Vagina (tissue), 2 donors: ENCODE data around the gene DGKH. TPM values are rescaled to one million over a fixed set of nuclear protein-coding genes. Genes with fewer than 3 reads are reported as not detected.

Experiments used
- DNase-seq, 2 donors: peaks; one replicate each; pipeline ENCODE4 v3.0.0-alpha.2; 2017; ENCODE audit errors: extremely low spot score in 2 of 2
- H3K27ac ChIP-seq: fragments of 200-600 bp; sonication (generic); one replicate; pipeline ENCODE4 v1.5.1; 2019
- H3K27me3 ChIP-seq: fragments of 200-600 bp; sonication (generic); one replicate; pipeline ENCODE4 v1.5.1; 2019
- H3K36me3 ChIP-seq, 2 donors: fragments of 200-600 bp; sonication (generic); one replicate each; pipeline ENCODE4 v1.5.1; 2017 to 2019
- H3K4me1 ChIP-seq: fragments of 200-600 bp; sonication (generic); one replicate; pipeline ENCODE4 v1.5.1; 2019
- H3K4me3 ChIP-seq, 2 donors: fragments of 200-600 bp; sonication (generic); 1 replicate in 1 of 2; 2 replicates in 1 of 2; pipeline ENCODE4 v1.5.1; 2016 to 2019
- H3K9me3 ChIP-seq: fragments of 200-600 bp; sonication (generic); one replicate; pipeline ENCODE4 v1.5.1; 2019
- CTCF ChIP-seq, 3 experiments: fragments of 450-650 bp in 2 of 3; fragments of 200-600 bp in 1 of 3; sonication (generic) in 1 of 3; IDR thresholded peaks; one replicate each; pipeline ENCODE4 v1.5.1; 2017 to 2019; ENCODE audit warnings: antibody characterized with exemption in 3 of 3, mild to moderate bottlenecking in 2 of 3, moderate library complexity in 2 of 3
- POLR2A ChIP-seq, 2 donors: fragments of 450-650 bp; IDR thresholded peaks; one replicate each; pipeline ENCODE4 v1.6.1; 2017; ENCODE audit warnings: antibody characterized with exemption in 2 of 2, mild to moderate bottlenecking in 2 of 2, moderate library complexity in 2 of 2
- POLR2AphosphoS5 ChIP-seq, 2 donors: sonication (generic); formaldehyde crosslinking; IDR thresholded peaks; one replicate each; pipeline ENCODE4 v1.9.0; 2017; ENCODE audit warnings: antibody characterized with exemption in 2 of 2, mild to moderate bottlenecking in 2 of 2, low read depth in 1 of 2; ENCODE audit not compliant: insufficient read depth in 1 of 2
- intact Hi-C: fragments of 100-400 bp; cut with DNase I; formaldehyde crosslinking; loops from one replicate; pipeline ENCODE4 v1.15.1; 2023
- total RNA-seq: library from RNA; depleted of rRNA; stranded (reverse); fragments of >200 nt; gene quantifications from one replicate; pipeline ENCODE4 v1.2.3, GENCODE V29; 2016

The DGKH gene
- total RNA-seq, 1 donor from 2014 or later: 29.7 TPM

DNA sequence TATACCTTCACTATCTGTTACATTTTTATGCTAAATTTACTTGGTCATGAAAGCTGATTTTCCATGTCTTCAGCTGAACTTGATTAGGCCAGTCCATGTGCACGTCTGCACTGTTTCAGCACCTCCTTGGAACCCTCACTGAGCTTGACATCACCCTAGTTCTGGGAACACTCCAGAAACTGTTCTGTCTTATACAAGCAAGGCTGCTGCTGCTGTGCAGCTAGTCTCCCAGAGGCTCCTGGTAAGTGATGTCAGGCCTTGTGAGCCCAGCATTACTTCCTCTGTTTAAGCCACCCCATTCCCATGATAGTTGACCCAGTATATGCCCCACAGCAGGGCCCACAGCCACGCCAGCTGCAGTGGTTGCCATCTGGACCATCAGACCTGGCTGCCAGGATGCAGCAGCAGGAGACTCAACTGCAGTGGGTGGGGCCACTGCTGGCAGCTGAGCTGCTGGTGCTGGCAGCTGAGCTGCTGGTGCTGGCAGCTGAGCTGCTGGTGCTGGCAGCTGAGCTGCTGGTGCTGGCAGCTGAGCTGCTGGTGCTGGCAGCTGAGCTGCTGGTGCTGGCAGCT lies 133.0 kb downstream of the DGKH start:
- Histone ChIP-seq H3K4me3 (no peak overlapping the region), H3K4me1 (no peaks in the 10 kb centered on the region), H3K9me3 (no peaks in the 10 kb centered on the region), H3K27me3 (no peaks in the 10 kb centered on the region), H3K36me3 (peaks cover 0 to 18% of the 10 kb centered on the region in 2 donors), H3K27ac (no peak overlapping the region)
- intact Hi-C loops: no loop called here
- TF ChIP-seq CTCF (IDR thresholded peaks at IDR 0.05) (no peak), POLR2AphosphoS5 (IDR thresholded peaks at IDR 0.05; ENCODE audit: insufficient read depth in 1 of 2, low read depth in 1 of 2) (no peak), POLR2A (IDR thresholded peaks at IDR 0.05) (no peak)
- DNase-seq: no peak

- intact Hi-C loops: no loop called here
- H3K9me3 ChIP-seq: no peaks in the 10 kb centered on the region
- H3K4me3 ChIP-seq: no peak overlapping the region
- DNase-seq: no peak
- no peaks in the 10 kb centered on the region for H3K27me3 ChIP-seq
- H3K36me3 ChIP-seq: peaks cover 0 to 31% of the 10 kb centered on the region in 2 donors
- TF ChIP-seq POLR2AphosphoS5 (IDR thresholded peaks at IDR 0.05; ENCODE audit: insufficient read depth in 1 of 2, low read depth in 1 of 2) (no peak), POLR2A (IDR thresholded peaks at IDR 0.05) (no peak), CTCF (IDR thresholded peaks at IDR 0.05) (no peak)
- H3K27ac ChIP-seq: no peak overlapping the region
- no peaks in the 10 kb centered on the region for H3K4me1 ChIP-seq
Measured at GRCh38 chr13:42189061-42189460, 140.6 kb downstream of the DGKH start.

- H3K27ac ChIP-seq: no peak overlapping the region
- TF ChIP-seq POLR2A (IDR thresholded peaks at IDR 0.05) (no peak), POLR2AphosphoS5 (IDR thresholded peaks at IDR 0.05; ENCODE audit: insufficient read depth in 1 of 2, low read depth in 1 of 2) (no peak), CTCF (IDR thresholded peaks at IDR 0.05) (no peak)
- no peaks in the 10 kb centered on the region for H3K27me3 ChIP-seq
- peaks cover 0 to 40% of the 10 kb centered on the region in 2 donors for H3K36me3 ChIP-seq
- DNase-seq: no peak
- intact Hi-C loops: no loop called here
- no peak overlapping the region for H3K4me3 ChIP-seq
- no peaks in the 10 kb centered on the region for H3K4me1 ChIP-seq
- H3K9me3 ChIP-seq: no peaks in the 10 kb centered on the region
Measured at GRCh38 chr13:42190529-42190928, 142.1 kb downstream of the DGKH start.

- H3K9me3 ChIP-seq: no peaks in the 10 kb centered on the region
- intact Hi-C loops: no loop called here
- H3K27ac ChIP-seq: no peak overlapping the region
- no peaks in the 10 kb centered on the region for H3K4me1 ChIP-seq
- H3K4me3 ChIP-seq: no peak overlapping the region
- DNase-seq: no peak
- TF ChIP-seq POLR2AphosphoS5 (IDR thresholded peaks at IDR 0.05; ENCODE audit: insufficient read depth in 1 of 2, low read depth in 1 of 2) (no peak), CTCF (IDR thresholded peaks at IDR 0.05) (no peak), POLR2A (IDR thresholded peaks at IDR 0.05) (no peak)
- no peaks in the 10 kb centered on the region for H3K27me3 ChIP-seq
- peaks cover 0 to 34% of the 10 kb centered on the region in 2 donors for H3K36me3 ChIP-seq
Measured at GRCh38 chr13:42211704-42212464, 163.4 kb downstream of the DGKH start.

DNA sequence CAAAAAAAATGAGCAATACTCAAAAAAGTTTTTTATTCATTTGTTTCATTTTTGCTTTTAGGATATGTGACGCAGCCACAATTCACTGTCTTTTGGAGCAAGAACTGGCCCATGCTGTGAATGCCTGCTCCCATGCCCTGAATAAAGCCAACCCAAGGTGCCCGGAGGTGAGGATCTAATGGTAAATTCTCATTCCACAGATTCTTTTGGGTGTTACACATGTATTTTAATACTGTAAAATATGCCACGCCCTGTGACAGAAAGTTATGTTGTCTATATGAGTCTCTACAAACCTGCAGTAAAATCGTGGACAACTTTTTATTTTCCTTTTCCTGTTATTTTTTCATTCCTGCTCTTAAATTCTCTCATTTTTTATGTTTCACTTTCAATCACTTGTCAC lies 166.0 kb downstream of the DGKH start:
- H3K9me3 ChIP-seq: no peaks in the 10 kb centered on the region
- H3K4me3 ChIP-seq: no peak overlapping the region
- H3K27ac ChIP-seq: no peak overlapping the region
- H3K4me1 ChIP-seq: no peaks in the 10 kb centered on the region
- H3K36me3 ChIP-seq: peaks cover 0 to 29% of the 10 kb centered on the region in 2 donors
- H3K27me3 ChIP-seq: no peaks in the 10 kb centered on the region
- no peak for DNase-seq
- intact Hi-C loops: no loop called here
- TF ChIP-seq POLR2AphosphoS5 (IDR thresholded peaks at IDR 0.05; ENCODE audit: insufficient read depth in 1 of 2, low read depth in 1 of 2): no peak
- no peak for TF ChIP-seq POLR2A (IDR thresholded peaks at IDR 0.05)
